Neural progenitor cell (in vitro differentiated cells): ENCODE data around the gene TRPV5.

Experiments
- EZH2 ChIP-seq: fragments of 200-600 bp; sonication (generic); IDR thresholded peaks from 2 replicates; pipeline ENCODE4 v1.6.1; 2017; ENCODE audit warnings: antibody characterized with exemption, mild to moderate bottlenecking, moderate library complexity
- EZH2phosphoT487 ChIP-seq: fragments of 200-600 bp; sonication (generic); IDR thresholded peaks from 2 replicates; pipeline ENCODE4 v1.6.1; 2017; ENCODE audit warnings: antibody characterized with exemption
- TF ChIP-seq, protein P1 (sequence below): fragments of 200-600 bp; sonication (generic); IDR thresholded peaks from 2 replicates; pipeline ENCODE4 v1.5.1; 2017; ENCODE audit warnings: antibody characterized with exemption, mild to moderate bottlenecking

DNA sequence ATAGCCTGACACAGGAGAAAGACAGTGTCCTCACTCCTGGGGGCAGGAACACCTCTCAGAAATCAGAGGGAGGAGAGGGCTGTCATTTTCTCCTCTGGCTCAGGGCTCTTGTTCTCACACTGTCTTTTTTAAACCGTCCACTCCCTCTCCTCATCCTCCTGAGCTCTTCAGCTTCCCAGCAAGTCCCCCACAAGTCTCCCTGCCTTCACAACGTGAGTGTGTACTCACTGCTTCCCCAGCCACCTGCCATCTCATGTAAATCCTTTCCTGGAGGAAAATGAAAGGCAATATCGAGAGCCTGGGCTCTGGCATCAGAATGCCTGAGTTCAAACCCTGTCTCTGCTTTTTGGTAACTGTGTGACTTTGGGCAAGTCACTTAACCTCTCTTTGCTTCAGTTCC is 11.5 kb upstream of the TRPV5 start:
- TF ChIP-seq, protein P1, sequence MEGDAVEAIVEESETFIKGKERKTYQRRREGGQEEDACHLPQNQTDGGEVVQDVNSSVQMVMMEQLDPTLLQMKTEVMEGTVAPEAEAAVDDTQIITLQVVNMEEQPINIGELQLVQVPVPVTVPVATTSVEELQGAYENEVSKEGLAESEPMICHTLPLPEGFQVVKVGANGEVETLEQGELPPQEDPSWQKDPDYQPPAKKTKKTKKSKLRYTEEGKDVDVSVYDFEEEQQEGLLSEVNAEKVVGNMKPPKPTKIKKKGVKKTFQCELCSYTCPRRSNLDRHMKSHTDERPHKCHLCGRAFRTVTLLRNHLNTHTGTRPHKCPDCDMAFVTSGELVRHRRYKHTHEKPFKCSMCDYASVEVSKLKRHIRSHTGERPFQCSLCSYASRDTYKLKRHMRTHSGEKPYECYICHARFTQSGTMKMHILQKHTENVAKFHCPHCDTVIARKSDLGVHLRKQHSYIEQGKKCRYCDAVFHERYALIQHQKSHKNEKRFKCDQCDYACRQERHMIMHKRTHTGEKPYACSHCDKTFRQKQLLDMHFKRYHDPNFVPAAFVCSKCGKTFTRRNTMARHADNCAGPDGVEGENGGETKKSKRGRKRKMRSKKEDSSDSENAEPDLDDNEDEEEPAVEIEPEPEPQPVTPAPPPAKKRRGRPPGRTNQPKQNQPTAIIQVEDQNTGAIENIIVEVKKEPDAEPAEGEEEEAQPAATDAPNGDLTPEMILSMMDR, result no peak
- TF ChIP-seq EZH2phosphoT487, result no peak
- no peak for TF ChIP-seq EZH2
